WTC11 (cell line): ENCODE measurements around the gene WDR91. TPM values are rescaled to one million over a fixed set of nuclear protein-coding genes. Genes with fewer than 3 reads are reported as not detected.

Source experiments
- ATAC-seq: fragments of 200-7000 bp; cut with Tn5 transposase; 2 replicates; pipeline ENCODE4 v1.10.0; 2021; ENCODE audit warnings: mild to moderate bottlenecking, moderate library complexity
- CTCF ChIA-PET: fragments of 300-600 bp; sonication (Branson Sonifier 250); formaldehyde crosslinking; loops from one replicate; lab custom pipeline; 2021; ENCODE audit warnings: antibody characterized with exemption; lab: Charles Lee
- POLR2A ChIA-PET: fragments of 350-600 bp; sonication (Branson Sonifier 250); formaldehyde crosslinking; loops from one replicate; lab custom pipeline; 2021; ENCODE audit warnings: antibody characterized with exemption; lab: Charles Lee
- DNase-seq: peaks from one replicate; pipeline ENCODE4 v3.0.0; 2021; ENCODE audit warnings: low spot score
- H3K27ac Mint-ChIP-seq: 2 replicates; pipeline ENCODE4 v1.8.0; 2021; ENCODE audit warnings: mixed read lengths
- H3K27me3 Mint-ChIP-seq: 2 replicates; pipeline ENCODE4 v1.8.0; 2021; ENCODE audit warnings: low read depth, mild to moderate bottlenecking, moderate library complexity, mixed read lengths
- H3K36me3 Mint-ChIP-seq: 2 replicates; pipeline ENCODE4 v1.8.0; 2021; ENCODE audit warnings: mixed read lengths
- H3K4me1 Mint-ChIP-seq: 2 replicates; pipeline ENCODE4 v1.8.0; 2022; ENCODE audit warnings: mixed read lengths
- H3K4me3 Mint-ChIP-seq: 2 replicates; pipeline ENCODE4 v1.8.0; 2021; ENCODE audit warnings: mild to moderate bottlenecking, moderate library complexity, mixed read lengths
- H3K9me3 Mint-ChIP-seq: 2 replicates; pipeline ENCODE4 v1.8.0; 2021; ENCODE audit warnings: mixed read lengths
- GABPB1 ChIP-seq: sonication (generic); formaldehyde crosslinking; IDR thresholded peaks from 2 replicates; pipeline ENCODE4 v1.8.1; 2023; ENCODE audit warnings: mild to moderate bottlenecking, missing genetic modification reagents
- GRHL2 ChIP-seq: fragments of 250-450 bp; sonication (Bioruptor Pico); IDR thresholded peaks from 2 replicates; pipeline ENCODE4 v1.8.0; 2022; ENCODE audit warnings: mild to moderate bottlenecking, moderate library complexity; ENCODE audit not compliant: insufficient replicate concordance, severe bottlenecking
- GTF2I ChIP-seq: fragments of 250-450 bp; sonication (Bioruptor Pico); conservative IDR thresholded peaks from 2 replicates; pipeline ENCODE4 v1.4.0; 2021; ENCODE audit warnings: mild to moderate bottlenecking
- HMGA2 ChIP-seq: fragments of 250-450 bp; sonication (Bioruptor Pico); IDR thresholded peaks from 2 replicates; pipeline ENCODE4 v1.4.0; 2021; ENCODE audit warnings: mild to moderate bottlenecking, moderate library complexity
- KAT7 ChIP-seq: sonication (generic); formaldehyde crosslinking; IDR thresholded peaks from 2 replicates; pipeline ENCODE4 v1.8.1; 2023; ENCODE audit warnings: missing genetic modification reagents, mild to moderate bottlenecking, borderline replicate concordance
- MXD4 ChIP-seq: fragments of 250-450 bp; sonication (Bioruptor Pico); IDR thresholded peaks from 2 replicates; pipeline ENCODE4 v1.8.0; 2021; ENCODE audit warnings: mild to moderate bottlenecking, moderate library complexity, borderline replicate concordance
- NFATC4 ChIP-seq: fragments of 250-450 bp; sonication (Bioruptor Pico); IDR thresholded peaks from 2 replicates; pipeline ENCODE4 v1.9.0; 2021; ENCODE audit warnings: mild to moderate bottlenecking
- NR1H2 ChIP-seq: sonication (generic); formaldehyde crosslinking; IDR thresholded peaks from 2 replicates; pipeline ENCODE4 v1.9.0; 2021; ENCODE audit warnings: mild to moderate bottlenecking, moderate library complexity, missing genetic modification reagents
- PRRX2 ChIP-seq: fragments of 250-450 bp; sonication (Bioruptor Pico); IDR thresholded peaks from 2 replicates; pipeline ENCODE4 v1.8.0; 2021; ENCODE audit warnings: mild to moderate bottlenecking
- SOX15 ChIP-seq: fragments of 250-450 bp; sonication (Bioruptor Pico); IDR thresholded peaks from 2 replicates; pipeline ENCODE4 v1.9.0; 2021; ENCODE audit warnings: mild to moderate bottlenecking
- TCF7 ChIP-seq: sonication (generic); formaldehyde crosslinking; IDR thresholded peaks from 2 replicates; pipeline ENCODE4 v1.8.0; 2022; ENCODE audit warnings: mild to moderate bottlenecking, low read depth, missing genetic modification reagents, moderate library complexity
- TEAD1 ChIP-seq: sonication (generic); formaldehyde crosslinking; IDR thresholded peaks from 2 replicates; pipeline ENCODE4 v1.8.0; 2022; ENCODE audit warnings: mild to moderate bottlenecking, missing genetic modification reagents
- ZNF121 ChIP-seq: sonication (generic); formaldehyde crosslinking; IDR thresholded peaks from 2 replicates; pipeline ENCODE4 v1.8.0; 2023; ENCODE audit warnings: missing genetic modification reagents
- ZNF138 ChIP-seq: sonication (generic); formaldehyde crosslinking; conservative IDR thresholded peaks from 2 replicates; pipeline ENCODE4 v1.8.1; 2022; ENCODE audit warnings: mild to moderate bottlenecking, moderate library complexity, missing genetic modification reagents
- ZNF219 ChIP-seq: sonication (generic); formaldehyde crosslinking; IDR thresholded peaks from 2 replicates; pipeline ENCODE4 v1.8.0; 2023; ENCODE audit warnings: missing genetic modification reagents, mild to moderate bottlenecking, borderline replicate concordance
- ZNF232 ChIP-seq: sonication (generic); formaldehyde crosslinking; IDR thresholded peaks from 2 replicates; pipeline ENCODE4 v1.8.0; 2022; ENCODE audit warnings: mild to moderate bottlenecking, missing genetic modification reagents
- ZNF416 ChIP-seq: fragments of 250-450 bp; sonication (Bioruptor Pico); IDR thresholded peaks from 2 replicates; pipeline ENCODE4 v1.9.0; 2021; ENCODE audit warnings: mild to moderate bottlenecking, inconsistent platforms
- total RNA-seq: library from RNA; stranded (reverse); gene quantifications from 3 replicates; pipeline ENCODE4 v1.2.3, GENCODE V29; 2021
- TF ChIP-seq, protein P1 (sequence below): sonication (generic); formaldehyde crosslinking; IDR thresholded peaks from 2 replicates; pipeline ENCODE4 v1.8.1; 2022; ENCODE audit warnings: mild to moderate bottlenecking, missing genetic modification reagents, moderate library complexity, borderline replicate concordance
- TF ChIP-seq, protein P2 (sequence below): fragments of 200-600 bp; IDR thresholded peaks from 2 replicates; pipeline ENCODE4 v1.8.0; 2022; ENCODE audit warnings: antibody characterized with exemption
- TF ChIP-seq, protein P3 (sequence below): sonication (generic); formaldehyde crosslinking; IDR thresholded peaks from 2 replicates; pipeline ENCODE4 v1.8.1; 2022; ENCODE audit warnings: mild to moderate bottlenecking, moderate library complexity, missing genetic modification reagents
- TF ChIP-seq, protein P4 (sequence below): fragments of 250-450 bp; sonication (Bioruptor Pico); IDR thresholded peaks from 2 replicates; pipeline ENCODE4 v1.9.0; 2021; ENCODE audit warnings: mild to moderate bottlenecking
- TF ChIP-seq, protein P5 (sequence below): sonication (generic); formaldehyde crosslinking; IDR thresholded peaks from 2 replicates; pipeline ENCODE4 v1.8.1; 2022; ENCODE audit warnings: low read depth, missing genetic modification reagents, borderline replicate concordance

The WDR91 gene
- total RNA-seq, 1 experiment from 2014 or later, result 12.0 TPM

DNA sequence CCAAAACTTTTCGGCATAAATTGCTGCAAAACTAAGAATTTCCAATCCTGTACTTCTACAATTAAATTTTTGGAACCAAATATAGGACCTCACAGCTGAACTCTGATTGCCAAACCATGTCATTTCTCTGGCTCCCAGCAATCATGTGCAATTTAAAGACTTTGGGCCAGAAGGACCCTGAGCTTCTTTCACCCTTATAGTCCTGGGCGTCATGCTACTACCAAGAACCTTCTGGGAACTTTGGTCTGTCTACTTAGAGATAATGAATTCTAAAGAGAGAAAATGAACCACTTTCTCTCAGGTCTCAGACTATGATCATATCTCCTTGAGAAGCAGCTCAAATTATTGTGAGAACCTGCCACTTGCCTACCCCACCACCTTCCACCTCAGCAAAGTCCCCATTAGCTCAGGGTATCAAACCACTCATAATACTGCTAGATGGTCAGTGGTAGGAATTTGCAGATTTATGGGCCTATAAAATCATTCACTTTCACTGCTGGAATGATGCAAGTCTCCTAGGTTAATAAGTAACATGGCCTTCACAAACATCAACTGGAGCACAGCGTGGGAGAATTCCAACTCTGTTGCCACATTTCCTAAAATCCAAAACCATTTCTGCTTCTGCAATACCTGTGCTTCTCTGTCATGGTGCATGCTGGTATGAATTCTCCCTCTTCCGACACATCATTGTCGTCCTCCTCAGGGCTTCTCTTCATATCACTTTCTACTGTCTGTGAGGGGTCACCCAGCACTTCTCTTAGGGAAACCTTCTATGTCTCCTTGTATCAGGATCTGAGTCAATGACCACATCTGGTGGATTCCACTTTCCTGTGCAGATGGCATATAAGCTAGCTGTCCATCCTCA is 6.6 kb upstream of the WDR91 start:
- ATAC-seq (no peak), DNase-seq (no peak)
- H3K4me3 Mint-ChIP-seq, result no peak overlapping the region
- H3K36me3 Mint-ChIP-seq, result peaks cover 9% of the 10 kb centered on the region
- TF ChIP-seq GABPB1 (CRISPR knock-in tag), result peak; percentile 89
- TF ChIP-seq, protein P1, sequence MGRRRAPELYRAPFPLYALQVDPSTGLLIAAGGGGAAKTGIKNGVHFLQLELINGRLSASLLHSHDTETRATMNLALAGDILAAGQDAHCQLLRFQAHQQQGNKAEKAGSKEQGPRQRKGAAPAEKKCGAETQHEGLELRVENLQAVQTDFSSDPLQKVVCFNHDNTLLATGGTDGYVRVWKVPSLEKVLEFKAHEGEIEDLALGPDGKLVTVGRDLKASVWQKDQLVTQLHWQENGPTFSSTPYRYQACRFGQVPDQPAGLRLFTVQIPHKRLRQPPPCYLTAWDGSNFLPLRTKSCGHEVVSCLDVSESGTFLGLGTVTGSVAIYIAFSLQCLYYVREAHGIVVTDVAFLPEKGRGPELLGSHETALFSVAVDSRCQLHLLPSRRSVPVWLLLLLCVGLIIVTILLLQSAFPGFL (CRISPR knock-in tag), result no peak
- no peaks in the 10 kb centered on the region for H3K27me3 Mint-ChIP-seq
- no peak overlapping the region for H3K27ac Mint-ChIP-seq
- ChIA-PET CTCF (interaction anchor here (1.2 kb wide), 1 partner anchor 14 kb away, joined by 3 read pairs; no protein-coding TSS in a partner anchor), POLR2A (no interaction called here)
- peaks cover 14% of the 10 kb centered on the region for H3K9me3 Mint-ChIP-seq
- H3K4me1 Mint-ChIP-seq, result peaks cover 34% of the 10 kb centered on the region

DNA sequence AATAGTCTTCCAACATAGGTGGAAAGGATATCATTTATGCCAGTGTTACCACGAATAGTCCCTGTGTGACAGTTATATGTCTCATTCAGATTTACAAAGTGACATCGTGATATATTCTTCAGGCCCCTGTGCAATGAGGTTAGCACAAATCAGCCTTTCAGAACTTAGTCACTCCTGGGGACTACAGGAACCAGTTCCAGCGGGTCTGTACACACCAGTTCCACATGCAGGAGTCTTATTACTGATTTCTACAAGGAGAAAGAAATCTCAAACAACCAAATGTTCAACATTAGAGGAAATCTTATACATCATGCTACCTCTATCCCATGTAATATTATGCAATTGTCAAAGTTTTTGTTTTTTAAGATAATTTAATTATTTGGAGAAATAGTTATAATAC is 4.4 kb upstream of the WDR91 start:
- TF ChIP-seq KAT7 (CRISPR knock-in tag), result no peak
- TF ChIP-seq MXD4 (CRISPR knock-in tag), result no peak
- Mint-ChIP-seq H3K9me3 (peaks cover 7% of the 10 kb centered on the region), H3K4me1 (peaks cover 25% of the 10 kb centered on the region), H3K36me3 (peaks cover 7% of the 10 kb centered on the region), H3K27me3 (peaks cover 5% of the 10 kb centered on the region), H3K4me3 (no peak overlapping the region), H3K27ac (no peak overlapping the region)
- ChIA-PET POLR2A (no interaction called here), CTCF (no interaction called here)
- ATAC-seq (no peak), DNase-seq (no peak)

DNA sequence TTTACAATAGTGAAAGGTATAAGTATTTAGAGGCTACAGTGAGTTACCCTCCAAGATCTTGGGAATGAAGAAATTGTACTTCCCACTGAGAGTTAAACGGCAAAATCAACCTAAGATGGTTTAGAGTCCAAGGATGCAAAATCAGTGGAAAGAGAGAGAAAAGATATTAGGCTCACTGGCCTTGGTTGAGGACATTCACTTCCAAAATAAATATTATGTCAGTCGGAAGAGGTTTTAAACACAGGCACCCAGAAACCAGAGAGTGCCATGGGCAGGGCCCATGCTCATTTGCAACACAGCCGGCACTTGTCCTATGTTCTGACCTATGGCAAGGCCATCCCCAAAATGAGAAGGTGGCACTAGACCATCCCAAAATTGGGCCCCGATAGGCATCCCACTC is 3.9 kb upstream of the WDR91 start:
- Mint-ChIP-seq H3K36me3 (peaks cover 2% of the 10 kb centered on the region), H3K4me1 (peaks cover 23% of the 10 kb centered on the region), H3K4me3 (no peak overlapping the region), H3K9me3 (peaks cover 2% of the 10 kb centered on the region), H3K27me3 (peaks cover 10% of the 10 kb centered on the region), H3K27ac (no peak overlapping the region)
- ChIA-PET CTCF (no interaction called here), POLR2A (no interaction called here)
- no peak for ATAC-seq
- TF ChIP-seq ZNF121, result no peak
- no peak for TF ChIP-seq ZNF138 (CRISPR knock-in tag)
- TF ChIP-seq, protein P2, sequence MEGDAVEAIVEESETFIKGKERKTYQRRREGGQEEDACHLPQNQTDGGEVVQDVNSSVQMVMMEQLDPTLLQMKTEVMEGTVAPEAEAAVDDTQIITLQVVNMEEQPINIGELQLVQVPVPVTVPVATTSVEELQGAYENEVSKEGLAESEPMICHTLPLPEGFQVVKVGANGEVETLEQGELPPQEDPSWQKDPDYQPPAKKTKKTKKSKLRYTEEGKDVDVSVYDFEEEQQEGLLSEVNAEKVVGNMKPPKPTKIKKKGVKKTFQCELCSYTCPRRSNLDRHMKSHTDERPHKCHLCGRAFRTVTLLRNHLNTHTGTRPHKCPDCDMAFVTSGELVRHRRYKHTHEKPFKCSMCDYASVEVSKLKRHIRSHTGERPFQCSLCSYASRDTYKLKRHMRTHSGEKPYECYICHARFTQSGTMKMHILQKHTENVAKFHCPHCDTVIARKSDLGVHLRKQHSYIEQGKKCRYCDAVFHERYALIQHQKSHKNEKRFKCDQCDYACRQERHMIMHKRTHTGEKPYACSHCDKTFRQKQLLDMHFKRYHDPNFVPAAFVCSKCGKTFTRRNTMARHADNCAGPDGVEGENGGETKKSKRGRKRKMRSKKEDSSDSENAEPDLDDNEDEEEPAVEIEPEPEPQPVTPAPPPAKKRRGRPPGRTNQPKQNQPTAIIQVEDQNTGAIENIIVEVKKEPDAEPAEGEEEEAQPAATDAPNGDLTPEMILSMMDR, result no peak
- TF ChIP-seq ZNF232 (CRISPR knock-in tag), result no peak
- TF ChIP-seq GRHL2 (CRISPR knock-in tag), result no peak
- no peak for TF ChIP-seq GTF2I (CRISPR knock-in tag)
- no peak for TF ChIP-seq NR1H2
- TF ChIP-seq, protein P3, sequence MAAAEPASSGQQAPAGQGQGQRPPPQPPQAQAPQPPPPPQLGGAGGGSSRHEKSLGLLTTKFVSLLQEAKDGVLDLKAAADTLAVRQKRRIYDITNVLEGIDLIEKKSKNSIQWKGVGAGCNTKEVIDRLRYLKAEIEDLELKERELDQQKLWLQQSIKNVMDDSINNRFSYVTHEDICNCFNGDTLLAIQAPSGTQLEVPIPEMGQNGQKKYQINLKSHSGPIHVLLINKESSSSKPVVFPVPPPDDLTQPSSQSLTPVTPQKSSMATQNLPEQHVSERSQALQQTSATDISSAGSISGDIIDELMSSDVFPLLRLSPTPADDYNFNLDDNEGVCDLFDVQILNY, result no peak
- no peak for TF ChIP-seq ZNF416
- TF ChIP-seq, protein P4, sequence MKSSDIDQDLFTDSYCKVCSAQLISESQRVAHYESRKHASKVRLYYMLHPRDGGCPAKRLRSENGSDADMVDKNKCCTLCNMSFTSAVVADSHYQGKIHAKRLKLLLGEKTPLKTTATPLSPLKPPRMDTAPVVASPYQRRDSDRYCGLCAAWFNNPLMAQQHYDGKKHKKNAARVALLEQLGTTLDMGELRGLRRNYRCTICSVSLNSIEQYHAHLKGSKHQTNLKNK (CRISPR knock-in tag), result no peak
- no peak for TF ChIP-seq SOX15 (CRISPR knock-in tag)
- TF ChIP-seq PRRX2 (CRISPR knock-in tag), result no peak
- TF ChIP-seq, protein P5, sequence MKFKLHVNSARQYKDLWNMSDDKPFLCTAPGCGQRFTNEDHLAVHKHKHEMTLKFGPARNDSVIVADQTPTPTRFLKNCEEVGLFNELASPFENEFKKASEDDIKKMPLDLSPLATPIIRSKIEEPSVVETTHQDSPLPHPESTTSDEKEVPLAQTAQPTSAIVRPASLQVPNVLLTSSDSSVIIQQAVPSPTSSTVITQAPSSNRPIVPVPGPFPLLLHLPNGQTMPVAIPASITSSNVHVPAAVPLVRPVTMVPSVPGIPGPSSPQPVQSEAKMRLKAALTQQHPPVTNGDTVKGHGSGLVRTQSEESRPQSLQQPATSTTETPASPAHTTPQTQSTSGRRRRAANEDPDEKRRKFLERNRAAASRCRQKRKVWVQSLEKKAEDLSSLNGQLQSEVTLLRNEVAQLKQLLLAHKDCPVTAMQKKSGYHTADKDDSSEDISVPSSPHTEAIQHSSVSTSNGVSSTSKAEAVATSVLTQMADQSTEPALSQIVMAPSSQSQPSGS (CRISPR knock-in tag), result no peak
- TF ChIP-seq TCF7, result no peak
- TF ChIP-seq ZNF219 (CRISPR knock-in tag), result no peak
- TF ChIP-seq HMGA2 (CRISPR knock-in tag), result no peak
- no peak for TF ChIP-seq TEAD1 (CRISPR knock-in tag)
- no peak for TF ChIP-seq NFATC4 (CRISPR knock-in tag)
- no peak for DNase-seq
